Smooth muscle cell of the brain vasculature (primary cell): Measurements from ENCODE around the gene GUCA2B.

ENCODE experiments used
- DNase-seq: peaks from one replicate; pipeline ENCODE4 v3.0.0-alpha.2; 2012; ENCODE audit warnings: low read depth, low spot score

GUCA2B gene

GRCh38 chr1:42152907-42153600, at the start of gene GUCA2B:
TSS of gene GUCA2B (plus strand) at chr1:42153410. CDS start at chr1:42153451, 41 bp downstream.
- no peak for DNase-seq

- no peak for DNase-seq
Observed at GRCh38 chr1:42105025-42105424, 48.2 kb upstream of the GUCA2B start.

GRCh38 chr1:42108309-42108708, 44.9 kb upstream of the GUCA2B start:
- DNase-seq: no peak

- no peak for DNase-seq
Observed at GRCh38 chr1:42109600-42109999, 43.6 kb upstream of the GUCA2B start.

- DNase-seq: no peak
Observed at GRCh38 chr1:42114229-42114628, 39.0 kb upstream of the GUCA2B start.

GRCh38 chr1:42117214-42117613, 36.0 kb upstream of the GUCA2B start:
- no peak for DNase-seq

- no peak for DNase-seq
Observed at GRCh38 chr1:42118125-42118524, 35.1 kb upstream of the GUCA2B start.

GRCh38 chr1:42122408-42122807, 30.8 kb upstream of the GUCA2B start:
- DNase-seq: no peak

GRCh38 chr1:42125552-42125951, 27.7 kb upstream of the GUCA2B start:
- no peak for DNase-seq

GRCh38 chr1:42127767-42128166, 25.4 kb upstream of the GUCA2B start:
- DNase-seq: no peak

GRCh38 chr1:42128499-42128898, 24.7 kb upstream of the GUCA2B start:
- DNase-seq: no peak

GRCh38 chr1:42128964-42129363, 24.2 kb upstream of the GUCA2B start:
- DNase-seq: no peak

- DNase-seq: no peak
Observed at GRCh38 chr1:42130061-42130660, 23.0 kb upstream of the GUCA2B start.

GRCh38 chr1:42133390-42133789, 19.8 kb upstream of the GUCA2B start:
- no peak for DNase-seq

GRCh38 chr1:42133809-42134526, 19.2 kb upstream of the GUCA2B start:
- DNase-seq: no peak

- no peak for DNase-seq
Observed at GRCh38 chr1:42135426-42135825, 17.8 kb upstream of the GUCA2B start.

GRCh38 chr1:42136466-42136865, 16.7 kb upstream of the GUCA2B start:
- DNase-seq: no peak

- no peak for DNase-seq
Observed at GRCh38 chr1:42137766-42138165, 15.4 kb upstream of the GUCA2B start.

GRCh38 chr1:42138586-42138985, 14.6 kb upstream of the GUCA2B start:
- DNase-seq: no peak

GRCh38 chr1:42139444-42139843, 13.8 kb upstream of the GUCA2B start:
- DNase-seq: no peak

GRCh38 chr1:42140191-42140590, 13.0 kb upstream of the GUCA2B start:
- no peak for DNase-seq

GRCh38 chr1:42141978-42142377, 11.2 kb upstream of the GUCA2B start:
- DNase-seq: no peak
